GM20000 (cell line): ENCODE measurements around the gene LMX1A.

Source experiments
- DNase-seq: peaks from one replicate; pipeline ENCODE4 v3.0.0; 2012; ENCODE audit warnings: low spot score
- CTCF ChIP-seq: IDR thresholded peaks from 2 replicates; pipeline ENCODE4 v1.5.1; 2012; ENCODE audit warnings: mild to moderate bottlenecking, control low read depth; ENCODE audit errors: extremely low read depth, missing control alignments

Gene LMX1A

GRCh38 chr1:165182975-165183374 lies 173.5 kb downstream of the LMX1A start:
- TF ChIP-seq CTCF, result no peak
- no peak for DNase-seq

- TF ChIP-seq CTCF, result no peak
- DNase-seq, result no peak
Observed at GRCh38 chr1:165179306-165179705, 177.2 kb downstream of the LMX1A start.

GRCh38 chr1:165174491-165174890 lies 182.0 kb downstream of the LMX1A start:
- DNase-seq, result no peak
- no peak for TF ChIP-seq CTCF

GRCh38 chr1:165173818-165174217 lies 182.7 kb downstream of the LMX1A start:
- no peak for TF ChIP-seq CTCF
- DNase-seq, result no peak

GRCh38 chr1:165173409-165173808 lies 183.1 kb downstream of the LMX1A start:
- no peak for TF ChIP-seq CTCF
- no peak for DNase-seq

GRCh38 chr1:165172666-165173065 lies 183.8 kb downstream of the LMX1A start:
- DNase-seq, result no peak
- no peak for TF ChIP-seq CTCF

- DNase-seq, result no peak
- TF ChIP-seq CTCF, result no peak
Observed at GRCh38 chr1:165169729-165170128, 186.8 kb downstream of the LMX1A start.
